Psoas muscle (tissue), 8 donors: ENCODE measurements around the gene ARHGAP9. TPM values are rescaled to one million over a fixed set of nuclear protein-coding genes. Genes with fewer than 3 reads are reported as not detected.

Source experiments
- ATAC-seq, 4 donors: fragments of 200-7000 bp; cut with Tn5 transposase; one replicate each; pipeline ENCODE4 v1.9.1; 2020; ENCODE audit warnings: moderate library complexity in 3 of 4, mild to moderate bottlenecking in 2 of 4
- DNase-seq, 2 donors: peaks; one replicate each; pipeline ENCODE4 v3.0.0-alpha.2; 2020
- H3K27ac ChIP-seq: fragments of 200-600 bp; one replicate; pipeline ENCODE4 v1.8.0; 2022
- H3K27me3 ChIP-seq, 3 donors: fragments of 200-600 bp in 1 of 3; one replicate each; pipeline versions ENCODE4 v1.6.1 to v1.8.0; 2013 to 2022; ENCODE audit warnings: low read length in 2 of 3, mild to moderate bottlenecking in 2 of 3, moderate library complexity in 1 of 3; ENCODE audit not compliant: insufficient read depth in 3 of 3
- H3K36me3 ChIP-seq, 2 donors: fragments of 200-600 bp in 1 of 2; one replicate each; pipeline versions ENCODE4 v1.6.1 to v1.8.0; 2013 to 2022; ENCODE audit warnings: low read depth in 1 of 2, mild to moderate bottlenecking in 1 of 2, moderate library complexity in 1 of 2; ENCODE audit not compliant: insufficient read depth in 1 of 2
- H3K4me1 ChIP-seq: fragments of 200-600 bp; one replicate; pipeline ENCODE4 v1.8.0; 2022
- H3K4me3 ChIP-seq: fragments of 200-600 bp; one replicate; pipeline ENCODE4 v1.8.0; 2022; ENCODE audit warnings: mild to moderate bottlenecking
- H3K9me3 ChIP-seq: fragments of 200-600 bp; one replicate; pipeline ENCODE4 v1.8.0; 2022
- WGBS, 3 donors: extraction: QIAGEN DNeasy Blood & Tissue Kit; methylation state at CpG; one replicate each; pipeline versions ENCODE4 v1.1.6 to v1.1.7; 2013; 5-methylcytosine and 5-hydroxymethylcytosine counted together
- intact Hi-C, 2 donors: fragments of 100-400 bp; cut with DNase I; formaldehyde crosslinking; loops; one replicate each; pipeline versions ENCODE4 v1.11.0 to v1.14.2; 2022
- polyA plus RNA-seq, 3 donors: library from polyadenylated mRNA; stranded (reverse); fragments of 200-250 nt; gene quantifications; one replicate each; pipeline ENCODE4 v1.2.3, GENCODE V29; 2013
- total RNA-seq, 4 donors: library from RNA; stranded (reverse); fragmentation: NEBNext Ultra II Directional in 2 of 4; extraction: Animal tissue kit (Norgen Biotek cat#: 25700) in 2 of 4; gene quantifications; one replicate each; pipeline versions ENCODE4 v1.2.1 to v1.2.4, GENCODE V29; 2021 to 2023
- TF ChIP-seq, protein P1 (sequence below): fragments of 200-600 bp; IDR thresholded peaks from one replicate; pipeline ENCODE4 v1.8.0; 2022; ENCODE audit warnings: antibody characterized with exemption
- donor health status: healthy with polysubstance abuse.
- donor health status: DM: no; HTN: no; CAD: no; lungs with moderate emphysema.
- donor health status: Bipolar disorder and iron deficiency.
- donor health status: healthy.
- donor health status: DM: yes; HTN: yes; CAD: no.
- donor health status: DM: no; HTN: no; CAD: no.
- donor health status: DM: no; HTN: no; CAD: no.
- donor health status: DM: yes; HTN: yes; CAD: no.

The ARHGAP9 gene
- total and polyA plus RNA-seq, 7 donors = 0.91 to 5.4 (median 2.0) TPM

DNA sequence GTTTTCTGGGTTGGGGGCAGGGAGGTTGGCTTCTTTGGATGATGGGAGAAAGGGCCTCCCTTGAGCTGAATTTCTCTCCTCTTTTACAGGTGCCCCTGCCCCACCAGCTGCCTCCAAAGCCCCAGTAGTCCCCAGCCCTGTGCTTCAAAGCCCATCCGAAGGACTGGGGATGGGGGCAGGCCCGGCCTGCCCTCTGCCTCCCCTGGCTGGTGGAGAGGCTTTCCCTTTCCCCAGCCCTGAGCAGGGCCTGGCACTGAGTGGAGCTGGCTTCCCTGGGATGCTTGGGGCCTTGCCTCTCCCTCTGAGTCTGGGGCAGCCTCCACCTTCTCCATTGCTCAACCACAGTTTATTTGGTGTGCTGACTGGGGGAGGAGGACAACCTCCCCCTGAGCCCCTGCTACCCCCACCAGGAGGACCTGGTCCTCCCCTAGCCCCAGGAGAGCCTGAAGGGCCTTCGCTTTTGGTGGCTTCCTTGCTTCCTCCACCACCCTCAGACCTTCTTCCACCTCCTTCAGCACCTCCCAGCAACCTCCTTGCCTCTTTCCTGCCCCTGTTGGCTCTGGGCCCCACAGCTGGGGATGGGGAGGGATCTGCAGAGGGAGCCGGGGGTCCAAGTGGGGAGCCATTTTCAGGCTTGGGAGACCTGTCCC, 46.9 kb upstream of the ARHGAP9 start:
- no peaks in the 10 kb centered on the region for H3K9me3 ChIP-seq
- ATAC-seq (no peak), DNase-seq (no peak)
- WGBS, 3 donors = 66 to 82% (median 74%) methylated on average over 3 to 4 of the region's 4 CpGs
- H3K27ac ChIP-seq = no peak overlapping the region
- H3K4me1 ChIP-seq = peaks cover 17% of the 10 kb centered on the region
- H3K27me3 ChIP-seq = no peaks in the 10 kb centered on the region
- H3K36me3 ChIP-seq = peaks cover 4 to 77% of the 10 kb centered on the region in 2 donors
- intact Hi-C loops = no loop called here
- H3K4me3 ChIP-seq = no peak overlapping the region
- TF ChIP-seq, protein P1, sequence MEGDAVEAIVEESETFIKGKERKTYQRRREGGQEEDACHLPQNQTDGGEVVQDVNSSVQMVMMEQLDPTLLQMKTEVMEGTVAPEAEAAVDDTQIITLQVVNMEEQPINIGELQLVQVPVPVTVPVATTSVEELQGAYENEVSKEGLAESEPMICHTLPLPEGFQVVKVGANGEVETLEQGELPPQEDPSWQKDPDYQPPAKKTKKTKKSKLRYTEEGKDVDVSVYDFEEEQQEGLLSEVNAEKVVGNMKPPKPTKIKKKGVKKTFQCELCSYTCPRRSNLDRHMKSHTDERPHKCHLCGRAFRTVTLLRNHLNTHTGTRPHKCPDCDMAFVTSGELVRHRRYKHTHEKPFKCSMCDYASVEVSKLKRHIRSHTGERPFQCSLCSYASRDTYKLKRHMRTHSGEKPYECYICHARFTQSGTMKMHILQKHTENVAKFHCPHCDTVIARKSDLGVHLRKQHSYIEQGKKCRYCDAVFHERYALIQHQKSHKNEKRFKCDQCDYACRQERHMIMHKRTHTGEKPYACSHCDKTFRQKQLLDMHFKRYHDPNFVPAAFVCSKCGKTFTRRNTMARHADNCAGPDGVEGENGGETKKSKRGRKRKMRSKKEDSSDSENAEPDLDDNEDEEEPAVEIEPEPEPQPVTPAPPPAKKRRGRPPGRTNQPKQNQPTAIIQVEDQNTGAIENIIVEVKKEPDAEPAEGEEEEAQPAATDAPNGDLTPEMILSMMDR = no peak

GRCh38 chr12:57525615-57526383, 46.1 kb upstream of the ARHGAP9 start:
- 75 to 79% (median 79%) methylated on average over 16 of the region's 16 CpGs for WGBS, 3 donors

DNA sequence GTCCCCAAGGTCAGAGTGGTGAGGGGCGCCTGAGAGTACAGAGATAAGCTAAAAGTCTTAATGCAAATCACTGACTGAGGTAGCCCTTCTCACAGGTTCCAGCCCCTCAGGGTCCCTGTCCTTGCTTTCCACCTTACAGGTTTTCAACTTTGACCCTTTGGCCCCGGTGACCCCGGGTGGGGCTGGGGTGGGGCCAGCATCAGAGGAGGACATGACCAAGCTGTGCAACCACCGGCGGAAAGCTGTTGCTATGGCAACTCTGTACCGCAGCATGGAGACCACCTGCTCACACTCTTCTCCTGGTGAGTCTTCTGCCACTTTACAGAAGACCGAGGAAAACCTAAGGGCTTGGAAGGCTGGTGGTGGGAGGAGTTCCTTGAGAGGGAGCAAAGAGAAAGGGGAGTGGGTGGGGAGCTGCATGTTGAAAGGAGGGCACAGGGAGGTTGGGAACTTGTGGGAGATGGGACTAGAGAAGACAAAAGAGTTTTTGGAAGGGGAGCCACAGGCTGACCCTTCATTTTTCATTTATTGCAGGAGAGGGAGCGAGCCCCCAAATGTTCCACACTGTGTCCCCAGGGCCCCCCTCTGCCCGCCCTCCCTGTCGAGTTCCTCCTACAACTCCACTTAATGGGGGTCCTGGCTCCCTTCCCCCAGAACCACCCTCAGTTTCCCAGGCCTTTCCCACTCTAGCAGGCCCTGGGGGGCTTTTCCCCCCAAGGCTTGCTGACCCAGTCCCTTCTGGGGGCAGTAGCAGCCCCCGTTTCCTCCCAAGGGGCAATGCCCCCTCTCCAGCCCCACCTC, 45.3 kb upstream of the ARHGAP9 start:
- DNase-seq (peak in 1 of 2 donors; percentile 53), ATAC-seq (no peak)
- Histone ChIP-seq H3K27me3 (no peaks in the 10 kb centered on the region), H3K36me3 (peaks cover 2 to 61% of the 10 kb centered on the region in 2 donors), H3K27ac (no peak overlapping the region), H3K4me3 (peak overlapping the region; percentile 96), H3K9me3 (no peaks in the 10 kb centered on the region), H3K4me1 (peaks cover 25% of the 10 kb centered on the region)
- TF ChIP-seq, protein P1 = no peak
- intact Hi-C loops = loop anchor here in 1 of 2 donors (5.0 kb wide), 1 partner anchor 38 kb away; the partner anchor contains the start of gene MARS1
- WGBS, 3 donors = 48 to 58% (median 53%) methylated on average over 9 to 11 of the region's 11 CpGs

More at GRCh38 chr12:57525615-57526383, 46.1 kb upstream of the ARHGAP9 start:
- TF ChIP-seq, protein P1 = no peak
- Histone ChIP-seq H3K4me1 (peaks cover 25% of the 10 kb centered on the region), H3K36me3 (peaks cover 4 to 69% of the 10 kb centered on the region in 2 donors), H3K9me3 (no peaks in the 10 kb centered on the region), H3K27ac (no peak overlapping the region), H3K4me3 (no peak overlapping the region), H3K27me3 (no peaks in the 10 kb centered on the region)
- DNase-seq (no peak), ATAC-seq (no peak)
- intact Hi-C loops = no loop called here

DNA sequence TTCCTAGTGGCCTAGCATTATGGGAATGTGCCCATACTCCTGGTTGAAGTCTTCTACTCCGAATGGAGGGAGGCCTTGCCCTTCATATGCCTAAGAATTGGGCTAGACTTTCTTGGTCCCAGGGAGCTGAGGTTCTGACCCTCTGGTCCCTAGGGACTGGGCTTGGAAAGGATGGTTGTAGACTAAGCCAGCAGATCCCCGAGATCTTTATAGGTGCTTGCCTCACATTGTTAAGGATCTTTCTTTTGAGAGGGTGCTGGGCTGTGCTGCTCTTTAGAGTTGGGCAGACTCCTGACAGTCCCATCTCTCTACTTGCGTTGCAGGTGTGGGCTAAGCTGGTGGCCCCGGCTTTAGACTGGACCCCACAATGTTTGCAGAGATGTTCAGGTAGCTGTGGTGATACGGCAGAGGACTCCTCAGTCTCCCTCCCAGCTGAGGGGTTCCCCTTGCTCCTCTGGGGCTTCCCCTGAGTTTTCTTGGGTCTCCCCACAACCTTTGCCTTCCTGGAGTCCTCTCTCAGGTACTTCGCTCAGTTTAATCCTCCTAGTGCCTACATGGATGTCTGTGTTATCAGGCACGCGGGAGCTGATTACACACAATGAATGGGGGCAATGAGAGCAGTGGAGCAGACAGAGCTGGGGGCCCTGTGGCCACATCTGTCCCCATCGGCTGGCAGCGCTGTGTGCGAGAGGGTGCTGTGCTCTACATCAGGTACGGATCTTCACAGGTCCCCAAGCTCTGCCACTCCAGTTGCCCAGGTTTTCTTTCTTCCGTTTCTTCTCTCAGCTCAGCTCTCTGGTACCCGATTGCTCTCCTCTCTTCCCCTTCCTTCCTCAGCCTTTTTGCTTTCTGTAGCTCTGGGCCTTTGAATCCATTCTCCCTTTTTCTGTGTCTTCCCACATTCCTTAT, 44.3 kb upstream of the ARHGAP9 start:
- peaks cover 30% of the 10 kb centered on the region for H3K4me1 ChIP-seq
- H3K4me3 ChIP-seq = peak overlapping the region; percentile 96
- no peaks in the 10 kb centered on the region for H3K9me3 ChIP-seq
- no peak for DNase-seq
- 61 to 72% (median 65%) methylated on average over 14 of the region's 14 CpGs for WGBS, 3 donors
- H3K27me3 ChIP-seq = no peaks in the 10 kb centered on the region
- intact Hi-C loops = loop anchor here in 1 of 2 donors (5.0 kb wide), 1 partner anchor 37 kb away; the partner anchor contains the start of gene MARS1
- peak overlapping the region; percentile 100 for H3K27ac ChIP-seq
- H3K36me3 ChIP-seq = peaks cover 2 to 50% of the 10 kb centered on the region in 2 donors
- no peak for ATAC-seq
- TF ChIP-seq, protein P1 = no peak
